GM12874 (cell line): Measurements from ENCODE around the gene MUC6.

ENCODE experiments used
- TF ChIP-seq, protein P1 (sequence below): IDR thresholded peaks from 2 replicates; pipeline ENCODE4 v1.5.1; 2011; ENCODE audit warnings: low read depth, mild to moderate bottlenecking, control low read depth, low read length, moderate library complexity; ENCODE audit not compliant: insufficient read depth

MUC6 gene

DNA sequence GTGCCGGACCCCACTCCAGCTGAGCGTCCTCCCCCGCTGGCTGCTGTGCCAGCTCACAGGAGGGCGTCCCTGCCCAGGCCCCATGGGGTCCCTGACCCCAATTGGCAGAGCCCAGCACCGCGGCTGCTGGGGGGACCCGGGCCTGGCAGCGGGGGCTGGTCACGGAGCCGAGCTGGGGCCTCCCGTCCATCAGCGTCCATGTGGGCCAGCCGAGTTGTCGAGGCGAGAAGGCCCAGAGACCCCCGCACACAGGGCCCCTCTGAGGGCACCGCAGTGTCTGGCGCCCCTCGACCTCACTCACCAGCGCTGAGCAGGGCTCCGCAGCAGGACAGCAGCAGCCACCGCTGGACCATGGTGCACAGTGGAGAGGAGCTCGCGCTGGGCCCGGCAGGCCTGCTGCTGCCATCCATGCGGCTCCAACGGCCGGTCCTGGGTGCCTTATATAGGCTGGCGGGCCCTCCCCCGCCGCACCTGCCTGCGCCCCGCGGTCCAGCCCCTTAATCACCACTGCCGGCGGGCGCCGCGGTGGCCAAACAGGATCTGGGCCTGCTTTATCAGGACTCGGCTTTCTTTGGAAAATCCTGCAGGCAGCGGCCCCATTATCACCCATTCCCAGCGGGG, at the start of gene MUC6:
MUC6 (minus strand) TSS at position 416 of the 621 bp plus-strand sequence; CDS start at position 353, 63 bp downstream.
- TF ChIP-seq, protein P1, sequence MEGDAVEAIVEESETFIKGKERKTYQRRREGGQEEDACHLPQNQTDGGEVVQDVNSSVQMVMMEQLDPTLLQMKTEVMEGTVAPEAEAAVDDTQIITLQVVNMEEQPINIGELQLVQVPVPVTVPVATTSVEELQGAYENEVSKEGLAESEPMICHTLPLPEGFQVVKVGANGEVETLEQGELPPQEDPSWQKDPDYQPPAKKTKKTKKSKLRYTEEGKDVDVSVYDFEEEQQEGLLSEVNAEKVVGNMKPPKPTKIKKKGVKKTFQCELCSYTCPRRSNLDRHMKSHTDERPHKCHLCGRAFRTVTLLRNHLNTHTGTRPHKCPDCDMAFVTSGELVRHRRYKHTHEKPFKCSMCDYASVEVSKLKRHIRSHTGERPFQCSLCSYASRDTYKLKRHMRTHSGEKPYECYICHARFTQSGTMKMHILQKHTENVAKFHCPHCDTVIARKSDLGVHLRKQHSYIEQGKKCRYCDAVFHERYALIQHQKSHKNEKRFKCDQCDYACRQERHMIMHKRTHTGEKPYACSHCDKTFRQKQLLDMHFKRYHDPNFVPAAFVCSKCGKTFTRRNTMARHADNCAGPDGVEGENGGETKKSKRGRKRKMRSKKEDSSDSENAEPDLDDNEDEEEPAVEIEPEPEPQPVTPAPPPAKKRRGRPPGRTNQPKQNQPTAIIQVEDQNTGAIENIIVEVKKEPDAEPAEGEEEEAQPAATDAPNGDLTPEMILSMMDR, result no peak

GRCh38 chr11:1085440-1086170, 49.1 kb upstream of the MUC6 start:
- TF ChIP-seq, protein P1, result no peak

- TF ChIP-seq, protein P1, result no peak
These were observed 48.3 kb upstream of the MUC6 start for GRCh38 chr11:1084561-1085439.

DNA sequence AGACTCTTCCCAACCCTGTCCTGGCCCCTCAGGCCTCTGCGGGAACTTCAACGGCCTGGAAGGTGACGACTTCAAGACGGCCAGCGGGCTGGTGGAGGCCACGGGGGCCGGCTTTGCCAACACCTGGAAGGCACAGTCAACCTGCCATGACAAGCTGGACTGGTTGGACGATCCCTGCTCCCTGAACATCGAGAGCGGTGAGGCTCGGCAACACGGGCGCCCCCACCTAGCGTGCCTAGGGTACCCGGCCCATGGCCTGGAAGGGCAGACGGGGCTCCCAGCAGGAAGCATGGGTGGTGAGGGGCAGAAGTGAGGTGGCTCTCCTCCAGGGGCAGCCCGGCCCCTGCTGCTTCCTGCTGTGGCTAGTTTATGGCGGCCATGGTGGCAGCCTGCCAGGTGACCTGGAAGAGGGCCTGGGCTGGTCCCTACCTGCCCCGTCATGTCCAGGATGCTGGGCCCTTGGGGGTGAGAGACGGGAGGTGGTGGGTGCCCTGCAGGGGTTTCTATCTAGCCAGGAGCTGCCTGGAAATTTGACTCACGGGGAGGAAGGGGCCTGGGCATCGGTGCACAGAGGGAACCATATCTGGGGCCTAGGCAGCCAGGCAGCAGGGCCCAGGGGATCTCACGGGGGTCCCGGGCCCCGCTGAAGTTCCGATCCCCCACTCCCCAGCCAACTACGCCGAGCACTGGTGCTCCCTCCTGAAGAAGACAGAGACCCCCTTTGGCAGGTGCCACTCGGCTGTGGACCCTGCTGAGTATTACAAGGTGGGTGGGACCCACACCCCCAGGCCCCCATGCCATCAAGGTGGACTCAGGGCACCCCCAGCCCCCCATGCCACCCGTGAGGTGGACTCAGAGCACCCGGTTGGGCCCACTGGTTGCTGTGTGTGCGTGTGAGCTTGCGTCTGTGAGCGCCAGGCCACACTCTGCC, 47.4 kb upstream of the MUC6 start:
- TF ChIP-seq, protein P1, result no peak

GRCh38 chr11:1082728-1083620, 46.5 kb upstream of the MUC6 start:
- TF ChIP-seq, protein P1, result no peak

GRCh38 chr11:1082346-1082727, 45.8 kb upstream of the MUC6 start:
- TF ChIP-seq, protein P1, result no peak
